Uterus (tissue), 2 donors: ENCODE results near the gene MLLT6.

Experiments used
- POLR2A ChIP-seq, 2 donors: fragments of 450-650 bp; IDR thresholded peaks; one replicate each; pipeline ENCODE4 v1.6.1; 2016; ENCODE audit warnings: antibody characterized with exemption in 2 of 2, mild to moderate bottlenecking in 1 of 2, moderate library complexity in 1 of 2
- TF ChIP-seq, protein P1 (sequence below), 4 experiments: fragments of 200-600 bp in 2 of 4; fragments of 450-650 bp in 2 of 4; sonication (generic) in 2 of 4; IDR thresholded peaks; one replicate each; pipeline ENCODE4 v1.5.1; 2016 to 2019; ENCODE audit warnings: antibody characterized with exemption in 4 of 4, mild to moderate bottlenecking in 2 of 4, moderate library complexity in 1 of 4

DNA sequence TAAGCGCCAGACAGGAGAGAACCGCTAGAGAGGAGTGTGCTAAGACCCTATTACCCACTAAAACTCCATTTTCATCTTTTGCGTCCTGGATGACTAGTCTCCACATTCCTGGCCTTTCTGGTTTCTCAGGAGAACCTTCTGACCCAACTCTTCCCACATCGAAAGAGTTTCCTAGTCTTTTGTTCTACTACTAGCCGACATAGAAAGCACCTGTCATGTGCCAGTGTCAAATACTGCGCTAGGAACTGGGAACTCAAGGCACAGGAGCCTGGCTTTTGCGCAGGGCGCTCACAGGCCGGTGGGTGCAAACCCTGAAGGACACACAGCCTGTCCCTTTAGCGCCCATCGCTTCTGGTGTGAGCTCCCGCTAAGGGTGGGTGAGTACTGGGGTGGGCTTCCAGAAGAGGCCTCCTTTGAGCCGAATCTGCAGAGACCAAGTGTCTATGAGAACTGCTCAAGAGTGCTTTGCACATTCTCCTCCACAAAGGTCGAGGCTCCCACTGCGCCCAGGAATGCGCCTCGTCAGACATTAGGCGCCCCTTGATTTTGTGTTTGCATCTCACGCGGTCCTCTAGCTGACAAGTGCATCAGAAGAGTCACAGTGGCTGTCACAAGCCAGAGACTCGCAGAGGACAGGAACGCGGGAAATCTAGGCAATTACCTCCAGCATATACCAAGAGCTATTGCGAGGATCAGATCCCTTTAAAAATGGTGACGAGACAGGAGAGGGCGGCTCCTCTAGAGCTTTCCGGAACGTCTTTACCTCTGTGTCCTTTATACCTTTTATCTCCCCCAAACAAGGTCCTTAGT, 45.4 kb downstream of the MLLT6 start:
- TF ChIP-seq, protein P1, sequence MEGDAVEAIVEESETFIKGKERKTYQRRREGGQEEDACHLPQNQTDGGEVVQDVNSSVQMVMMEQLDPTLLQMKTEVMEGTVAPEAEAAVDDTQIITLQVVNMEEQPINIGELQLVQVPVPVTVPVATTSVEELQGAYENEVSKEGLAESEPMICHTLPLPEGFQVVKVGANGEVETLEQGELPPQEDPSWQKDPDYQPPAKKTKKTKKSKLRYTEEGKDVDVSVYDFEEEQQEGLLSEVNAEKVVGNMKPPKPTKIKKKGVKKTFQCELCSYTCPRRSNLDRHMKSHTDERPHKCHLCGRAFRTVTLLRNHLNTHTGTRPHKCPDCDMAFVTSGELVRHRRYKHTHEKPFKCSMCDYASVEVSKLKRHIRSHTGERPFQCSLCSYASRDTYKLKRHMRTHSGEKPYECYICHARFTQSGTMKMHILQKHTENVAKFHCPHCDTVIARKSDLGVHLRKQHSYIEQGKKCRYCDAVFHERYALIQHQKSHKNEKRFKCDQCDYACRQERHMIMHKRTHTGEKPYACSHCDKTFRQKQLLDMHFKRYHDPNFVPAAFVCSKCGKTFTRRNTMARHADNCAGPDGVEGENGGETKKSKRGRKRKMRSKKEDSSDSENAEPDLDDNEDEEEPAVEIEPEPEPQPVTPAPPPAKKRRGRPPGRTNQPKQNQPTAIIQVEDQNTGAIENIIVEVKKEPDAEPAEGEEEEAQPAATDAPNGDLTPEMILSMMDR (IDR thresholded peaks at IDR 0.05) = no peak
- TF ChIP-seq POLR2A (IDR thresholded peaks at IDR 0.05) = no peak
